HG03064 (cell line): Measurements from ENCODE around the gene KAZN.

Experiments used
- ATAC-seq: cut with Tn5 transposase; IDR thresholded peaks from one replicate; pipeline ENCODE4 v1.9.1; 2021; ENCODE audit warnings: low read depth; ENCODE audit not compliant: unreplicated experiment

KAZN gene

GRCh38 chr1:14585728-14586127 lies 12.8 kb upstream of the KAZN start:
- ATAC-seq = no peak

- no peak for ATAC-seq
Measured at GRCh38 chr1:14590411-14591180, 7.9 kb upstream of the KAZN start.

- no peak for ATAC-seq
Measured at GRCh38 chr1:14591600-14591999, 6.9 kb upstream of the KAZN start.

- ATAC-seq = no peak
Measured at GRCh38 chr1:14592004-14592631, 6.4 kb upstream of the KAZN start.

GRCh38 chr1:14593302-14593701 lies 5.2 kb upstream of the KAZN start:
- ATAC-seq = no peak

- no peak for ATAC-seq
Measured at GRCh38 chr1:14594045-14594444, 4.4 kb upstream of the KAZN start.

- no peak for ATAC-seq
Measured at GRCh38 chr1:14596591-14596990, 1.9 kb upstream of the KAZN start.

GRCh38 chr1:14597343-14598006 lies 1.0 kb upstream of the KAZN start:
- no peak for ATAC-seq

GRCh38 chr1:14598007-14598497 lies 433 bp upstream of the KAZN start:
- ATAC-seq = no peak

- no peak for ATAC-seq
Measured at GRCh38 chr1:14599183-14599791, 802 bp downstream of the KAZN start.

GRCh38 chr1:14599800-14600199 lies 1.3 kb downstream of the KAZN start:
- no peak for ATAC-seq

GRCh38 chr1:14600405-14601112 lies 2.1 kb downstream of the KAZN start:
- ATAC-seq = no peak

- ATAC-seq = no peak
Measured at GRCh38 chr1:14602136-14602535, 3.7 kb downstream of the KAZN start.

- no peak for ATAC-seq
Measured at GRCh38 chr1:14603645-14604044, 5.2 kb downstream of the KAZN start.

- no peak for ATAC-seq
Measured at GRCh38 chr1:14604414-14604813, 5.9 kb downstream of the KAZN start.

- ATAC-seq = no peak
Measured at GRCh38 chr1:14605945-14606344, 7.5 kb downstream of the KAZN start.

GRCh38 chr1:14606632-14607031 lies 8.1 kb downstream of the KAZN start:
- ATAC-seq = no peak

GRCh38 chr1:14607295-14607694 lies 8.8 kb downstream of the KAZN start:
- ATAC-seq = no peak

GRCh38 chr1:14608308-14608707 lies 9.8 kb downstream of the KAZN start:
- no peak for ATAC-seq

- ATAC-seq = no peak
Measured at GRCh38 chr1:14610761-14611160, 12.3 kb downstream of the KAZN start.

- ATAC-seq = no peak
Measured at GRCh38 chr1:14611792-14612191, 13.3 kb downstream of the KAZN start.
